Dedifferentiated amniotic fluid mesenchymal stem cell (primary cell): Measurements from ENCODE around the gene FST.

Experiments used
- DNase-seq: peaks from one replicate; pipeline ENCODE4 v3.0.0-alpha.2; 2016; ENCODE audit errors: extremely low spot score

The FST gene, protein sequence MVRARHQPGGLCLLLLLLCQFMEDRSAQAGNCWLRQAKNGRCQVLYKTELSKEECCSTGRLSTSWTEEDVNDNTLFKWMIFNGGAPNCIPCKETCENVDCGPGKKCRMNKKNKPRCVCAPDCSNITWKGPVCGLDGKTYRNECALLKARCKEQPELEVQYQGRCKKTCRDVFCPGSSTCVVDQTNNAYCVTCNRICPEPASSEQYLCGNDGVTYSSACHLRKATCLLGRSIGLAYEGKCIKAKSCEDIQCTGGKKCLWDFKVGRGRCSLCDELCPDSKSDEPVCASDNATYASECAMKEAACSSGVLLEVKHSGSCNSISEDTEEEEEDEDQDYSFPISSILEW

GRCh38 chr5:53480416-53481158 is at the start of gene FST:
FST (plus strand) TSS chr5:53480629; CDS start chr5:53480792, 163 bp downstream.
- no peak for DNase-seq

GRCh38 chr5:53431665-53432064 is 48.8 kb upstream of the FST start:
- peak; percentile 22 for DNase-seq

GRCh38 chr5:53433026-53433425 is 47.4 kb upstream of the FST start:
- DNase-seq: no peak

- no peak for DNase-seq
Measured at GRCh38 chr5:53434541-53434940, 45.9 kb upstream of the FST start.

- DNase-seq: no peak
Measured at GRCh38 chr5:53436480-53437191, 43.8 kb upstream of the FST start.

DNA sequence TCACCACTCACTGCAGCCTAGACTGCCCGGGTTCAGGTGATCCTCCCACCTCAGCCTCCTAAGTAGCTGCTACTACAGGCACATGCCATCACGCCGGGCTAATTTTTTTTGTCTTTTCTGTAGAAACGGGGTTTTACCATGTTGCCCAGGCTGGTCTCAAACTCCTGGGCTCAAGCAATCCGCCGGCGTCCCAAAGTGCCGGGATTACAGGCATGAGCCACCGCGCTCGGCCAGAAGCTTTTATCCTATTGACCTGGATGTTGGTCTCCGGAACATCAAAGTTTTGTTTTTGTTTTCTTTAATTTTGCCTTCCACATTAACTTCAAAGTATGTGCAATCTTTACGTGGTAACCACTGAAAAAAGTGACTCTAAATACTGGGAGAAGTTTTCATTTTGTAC is 42.4 kb upstream of the FST start:
- no peak for DNase-seq

- DNase-seq: no peak
Measured at GRCh38 chr5:53438486-53439472, 41.6 kb upstream of the FST start.

GRCh38 chr5:53442961-53443360 is 37.5 kb upstream of the FST start:
- DNase-seq: no peak

DNA sequence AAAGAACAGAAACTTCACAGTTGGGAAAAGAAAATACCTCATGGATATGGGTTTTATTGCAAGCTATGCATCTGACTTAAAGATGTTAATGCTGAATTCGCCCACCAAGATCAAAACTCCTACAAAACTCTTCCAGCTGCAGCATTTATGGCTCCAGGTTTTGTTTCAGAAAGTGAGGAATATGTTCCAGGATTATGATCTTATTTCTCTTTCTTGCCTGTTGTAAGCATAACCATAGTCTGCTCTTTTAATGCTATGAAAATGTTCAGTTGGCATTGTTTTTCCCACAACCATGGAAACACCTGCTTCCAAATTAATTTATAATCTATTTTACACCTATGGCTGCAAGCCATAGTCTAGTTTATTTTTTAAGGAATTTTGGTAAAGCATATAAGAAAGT is 34.9 kb upstream of the FST start:
- no peak for DNase-seq

- no peak for DNase-seq
Measured at GRCh38 chr5:53446908-53447307, 33.5 kb upstream of the FST start.

GRCh38 chr5:53448851-53449250 is 31.6 kb upstream of the FST start:
- DNase-seq: no peak

DNA sequence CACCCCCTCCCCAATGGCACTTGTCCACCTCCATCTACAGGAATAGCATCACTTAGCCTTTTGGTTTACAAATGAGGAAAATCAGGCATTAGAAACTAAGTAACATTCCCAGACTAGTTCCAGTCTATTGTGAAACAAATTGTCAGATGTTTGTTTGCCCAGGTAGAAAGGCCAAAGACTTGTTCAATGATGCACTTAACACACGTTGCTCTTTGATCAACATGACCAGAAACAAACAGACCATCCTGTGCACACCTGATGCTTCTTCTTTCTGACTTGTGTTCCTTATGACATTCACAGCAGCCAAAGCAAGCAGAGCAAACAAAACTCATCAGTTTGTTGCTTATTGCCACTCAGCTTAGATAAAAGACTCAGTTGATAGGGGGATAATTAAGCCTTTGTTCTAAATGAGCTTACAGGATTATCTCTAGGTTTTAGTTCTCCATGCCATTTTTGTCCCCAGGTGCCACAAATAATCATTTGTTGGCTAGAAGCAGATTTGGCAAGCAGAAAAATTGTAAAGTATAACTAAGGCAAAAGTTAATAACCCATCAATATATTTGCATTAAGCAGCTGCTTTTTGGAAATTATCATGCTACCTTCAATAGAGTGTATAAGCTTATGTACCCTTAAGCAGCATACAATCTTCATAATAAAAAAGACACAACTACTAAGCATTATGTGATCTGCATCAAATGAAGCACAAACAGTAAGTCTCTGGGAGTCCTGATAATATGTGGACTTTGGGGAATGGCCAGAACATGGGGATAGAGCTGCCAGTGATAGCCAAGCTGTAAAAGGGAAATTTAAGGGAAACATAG is 26.3 kb upstream of the FST start:
- DNase-seq: no peak

DNA sequence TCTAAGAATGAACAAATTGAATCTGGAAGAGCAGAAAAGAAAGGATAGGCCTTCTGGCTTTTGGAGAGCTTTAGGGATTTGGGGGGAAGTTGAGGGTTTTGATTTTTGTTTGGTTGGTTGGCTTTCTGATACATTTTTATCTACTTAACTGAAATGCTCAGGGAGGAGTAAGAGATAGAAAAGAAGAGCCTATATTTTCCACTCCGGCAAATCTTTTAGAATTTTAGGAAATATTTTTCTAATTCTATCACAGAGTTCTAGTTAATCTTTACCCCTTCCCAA is 25.8 kb upstream of the FST start:
- no peak for DNase-seq

GRCh38 chr5:53456366-53456765 is 24.1 kb upstream of the FST start:
- no peak for DNase-seq

GRCh38 chr5:53463909-53464621 is 16.4 kb upstream of the FST start:
- no peak for DNase-seq

GRCh38 chr5:53464722-53465121 is 15.7 kb upstream of the FST start:
- no peak for DNase-seq

GRCh38 chr5:53469946-53470687 is 10.3 kb upstream of the FST start:
- no peak for DNase-seq

DNA sequence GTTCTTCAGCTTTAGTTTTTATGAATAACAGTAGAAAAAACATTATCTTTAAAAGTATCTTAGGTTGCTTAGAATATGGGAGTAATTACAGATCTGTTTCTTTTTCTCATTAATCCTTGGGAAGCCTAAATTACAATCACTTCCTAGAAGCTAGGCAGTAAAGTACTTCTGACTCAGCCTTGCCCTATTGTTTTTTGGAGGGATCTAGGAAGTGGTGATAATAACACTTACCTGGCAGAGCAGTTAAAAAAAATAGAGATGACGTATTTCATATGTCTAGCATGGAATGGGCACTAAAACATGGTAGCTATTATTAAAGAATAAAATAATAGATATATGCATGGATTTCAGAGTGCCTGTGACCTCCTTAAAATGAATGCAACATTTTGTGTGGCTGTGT is 8.2 kb upstream of the FST start:
- DNase-seq: no peak

DNA sequence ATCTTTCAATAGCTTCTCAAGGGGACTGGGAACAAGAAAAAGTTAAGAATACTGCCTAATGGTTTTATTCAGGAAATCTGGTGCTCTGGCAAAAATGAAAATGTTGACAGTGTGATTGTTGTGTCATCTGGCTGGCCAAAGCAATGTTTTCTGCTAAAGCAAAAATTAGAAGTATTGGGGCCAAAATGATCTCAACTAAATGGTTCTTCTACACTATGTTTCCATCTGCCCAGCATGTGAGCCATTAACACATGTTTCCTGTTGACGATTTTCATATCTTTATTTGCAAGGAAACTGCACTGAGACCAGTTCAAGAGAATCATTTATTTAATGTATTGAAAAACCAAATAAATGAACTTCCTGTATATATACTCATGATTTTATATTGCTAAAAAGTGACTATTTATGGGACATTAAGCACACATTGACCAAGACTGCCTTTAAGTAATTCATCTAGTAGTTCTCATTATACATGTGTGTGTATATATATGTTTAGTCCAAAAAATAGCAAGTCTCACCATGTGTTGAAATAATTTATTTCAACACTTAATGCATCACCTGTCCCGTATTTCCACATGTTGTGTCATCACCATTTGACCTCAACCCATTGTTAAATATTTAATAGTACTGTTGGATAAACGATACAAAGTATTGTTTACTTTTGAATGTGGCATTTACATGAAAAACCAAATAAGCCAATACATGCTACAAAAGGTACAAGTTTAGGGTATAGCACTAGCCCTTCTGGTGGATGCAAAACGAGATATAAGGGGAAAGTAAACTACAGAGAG is 7.5 kb upstream of the FST start:
- DNase-seq: no peak
